Fibroblast of mammary gland (primary cell): ENCODE measurements around the gene ARID3A.

ENCODE experiments used
- DNase-seq: peaks from one replicate; pipeline ENCODE4 v3.0.0-alpha.2; 2010; ENCODE audit warnings: low read depth
- H3K4me3 ChIP-seq: 2 replicates; pipeline ENCODE4 v1.5.1; 2011; ENCODE audit warnings: low read depth, mild to moderate bottlenecking, low read length, moderate library complexity; ENCODE audit not compliant: control insufficient read depth
- TF ChIP-seq, protein P1 (sequence below): conservative IDR thresholded peaks from 2 replicates; pipeline ENCODE4 v1.5.1; 2011; ENCODE audit warnings: low read depth, low read length, inconsistent platforms; ENCODE audit not compliant: control insufficient read depth, insufficient read depth

The ARID3A gene

GRCh38 chr19:1011831-1012333 lies 86.0 kb downstream of the ARID3A start:
- no peak overlapping the region for H3K4me3 ChIP-seq
- TF ChIP-seq, protein P1, sequence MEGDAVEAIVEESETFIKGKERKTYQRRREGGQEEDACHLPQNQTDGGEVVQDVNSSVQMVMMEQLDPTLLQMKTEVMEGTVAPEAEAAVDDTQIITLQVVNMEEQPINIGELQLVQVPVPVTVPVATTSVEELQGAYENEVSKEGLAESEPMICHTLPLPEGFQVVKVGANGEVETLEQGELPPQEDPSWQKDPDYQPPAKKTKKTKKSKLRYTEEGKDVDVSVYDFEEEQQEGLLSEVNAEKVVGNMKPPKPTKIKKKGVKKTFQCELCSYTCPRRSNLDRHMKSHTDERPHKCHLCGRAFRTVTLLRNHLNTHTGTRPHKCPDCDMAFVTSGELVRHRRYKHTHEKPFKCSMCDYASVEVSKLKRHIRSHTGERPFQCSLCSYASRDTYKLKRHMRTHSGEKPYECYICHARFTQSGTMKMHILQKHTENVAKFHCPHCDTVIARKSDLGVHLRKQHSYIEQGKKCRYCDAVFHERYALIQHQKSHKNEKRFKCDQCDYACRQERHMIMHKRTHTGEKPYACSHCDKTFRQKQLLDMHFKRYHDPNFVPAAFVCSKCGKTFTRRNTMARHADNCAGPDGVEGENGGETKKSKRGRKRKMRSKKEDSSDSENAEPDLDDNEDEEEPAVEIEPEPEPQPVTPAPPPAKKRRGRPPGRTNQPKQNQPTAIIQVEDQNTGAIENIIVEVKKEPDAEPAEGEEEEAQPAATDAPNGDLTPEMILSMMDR, result no peak
- DNase-seq, result no peak

- H3K4me3 ChIP-seq, result no peak overlapping the region
- TF ChIP-seq, protein P1, result no peak
- no peak for DNase-seq
Observed at GRCh38 chr19:1012334-1012733, 86.5 kb downstream of the ARID3A start.

DNA sequence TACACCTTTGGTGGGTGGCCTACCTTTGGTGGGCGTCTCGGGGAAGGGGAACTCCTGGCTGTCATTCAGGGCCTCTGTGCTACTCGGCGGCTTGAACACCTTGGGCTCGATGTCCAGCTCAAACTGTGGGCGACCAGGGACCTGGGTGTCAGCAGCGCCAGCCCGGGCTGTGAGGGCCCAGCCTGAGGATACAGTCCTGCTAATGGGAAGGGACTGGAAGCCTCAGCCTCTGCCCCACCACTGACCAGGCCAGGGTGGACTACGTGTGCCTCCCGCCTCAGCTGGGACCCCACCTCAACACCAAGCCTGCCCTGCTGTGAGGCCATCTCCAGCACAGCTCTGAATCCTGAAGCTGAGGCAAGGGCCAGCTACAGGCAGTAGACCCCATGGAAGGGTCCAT lies 87.4 kb downstream of the ARID3A start:
- H3K4me3 ChIP-seq, result no peak overlapping the region
- TF ChIP-seq, protein P1, result no peak
- DNase-seq, result no peak

DNA sequence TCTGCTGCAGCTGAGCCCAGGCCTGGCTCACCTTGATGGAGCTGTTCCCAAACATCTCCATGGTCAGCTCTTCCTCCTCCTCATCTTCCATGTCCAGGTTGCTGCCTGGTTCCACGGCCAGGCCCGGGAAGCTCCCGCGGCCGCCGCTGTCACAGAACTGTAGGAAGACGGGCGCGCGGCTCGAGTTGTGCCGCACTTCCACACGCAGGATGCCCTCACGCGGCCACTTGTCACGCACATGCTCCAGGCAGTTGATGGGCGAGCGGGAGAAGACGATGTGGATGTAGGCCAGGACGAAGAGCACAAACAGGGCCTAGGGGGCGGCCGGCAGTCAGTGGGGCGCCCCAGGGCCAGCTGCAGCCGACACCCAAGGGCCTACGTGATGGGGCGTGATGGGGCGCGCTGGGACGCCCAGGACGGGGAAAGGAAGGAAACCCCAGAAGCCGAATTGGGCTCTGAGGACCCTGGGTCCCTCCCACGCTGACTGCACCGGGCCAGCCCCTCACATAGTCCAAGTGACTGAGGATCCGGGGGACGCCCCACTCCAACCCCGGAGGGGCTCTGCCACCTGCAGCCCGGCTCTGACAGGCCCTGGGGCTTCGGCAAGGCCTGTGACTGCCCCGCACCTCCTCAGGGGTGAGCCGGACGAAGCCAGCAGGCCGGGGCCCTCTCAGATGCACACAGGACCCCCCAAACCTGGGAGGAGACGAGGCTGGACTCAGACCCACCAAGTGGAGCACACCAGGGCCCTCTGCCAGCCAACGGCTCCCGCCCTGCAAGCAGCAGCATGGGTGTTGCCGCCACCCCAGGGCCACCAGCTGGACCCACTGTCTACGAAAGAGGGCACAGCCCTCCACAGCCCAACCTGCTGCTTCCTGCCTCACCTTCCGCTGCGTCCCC lies 88.6 kb downstream of the ARID3A start:
- TF ChIP-seq, protein P1, result no peak
- no peak for DNase-seq
- no peak overlapping the region for H3K4me3 ChIP-seq

DNA sequence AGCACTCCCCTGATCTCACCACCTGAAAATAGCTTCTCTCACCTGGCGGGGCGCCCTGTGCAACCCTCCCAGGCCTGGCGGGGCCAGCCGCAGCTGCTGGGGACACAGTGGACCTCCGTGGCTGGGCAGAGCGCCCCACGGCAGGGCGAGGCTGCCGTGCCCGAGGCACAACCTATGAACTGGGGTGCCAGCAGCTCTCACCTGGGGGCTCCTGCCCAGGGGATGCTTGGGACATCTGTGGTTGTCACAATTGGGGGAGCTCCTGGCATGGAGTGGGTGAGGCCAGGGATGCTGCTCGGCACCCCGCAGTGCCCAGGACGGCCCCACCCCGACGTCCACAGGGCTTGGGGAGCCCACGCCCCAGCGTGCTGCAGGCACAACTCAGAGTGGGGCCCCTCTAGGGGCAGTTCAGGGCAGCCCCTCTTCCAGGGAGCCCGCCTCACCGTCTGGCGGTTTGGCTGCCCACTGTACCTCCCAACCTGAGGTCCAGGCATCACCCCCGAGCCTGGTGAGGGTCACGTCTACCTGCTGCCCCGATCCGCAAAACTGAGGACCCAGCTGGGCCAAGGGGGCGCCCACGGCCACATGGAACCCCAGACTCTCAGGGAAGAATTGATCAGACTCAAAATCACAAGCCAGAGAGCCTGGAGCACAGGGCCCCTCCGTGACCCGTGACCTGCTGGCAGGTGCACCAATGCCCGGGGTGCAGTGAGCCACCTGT lies 89.4 kb downstream of the ARID3A start:
- TF ChIP-seq, protein P1, result no peak
- no peak overlapping the region for H3K4me3 ChIP-seq
- DNase-seq, result no peak

DNA sequence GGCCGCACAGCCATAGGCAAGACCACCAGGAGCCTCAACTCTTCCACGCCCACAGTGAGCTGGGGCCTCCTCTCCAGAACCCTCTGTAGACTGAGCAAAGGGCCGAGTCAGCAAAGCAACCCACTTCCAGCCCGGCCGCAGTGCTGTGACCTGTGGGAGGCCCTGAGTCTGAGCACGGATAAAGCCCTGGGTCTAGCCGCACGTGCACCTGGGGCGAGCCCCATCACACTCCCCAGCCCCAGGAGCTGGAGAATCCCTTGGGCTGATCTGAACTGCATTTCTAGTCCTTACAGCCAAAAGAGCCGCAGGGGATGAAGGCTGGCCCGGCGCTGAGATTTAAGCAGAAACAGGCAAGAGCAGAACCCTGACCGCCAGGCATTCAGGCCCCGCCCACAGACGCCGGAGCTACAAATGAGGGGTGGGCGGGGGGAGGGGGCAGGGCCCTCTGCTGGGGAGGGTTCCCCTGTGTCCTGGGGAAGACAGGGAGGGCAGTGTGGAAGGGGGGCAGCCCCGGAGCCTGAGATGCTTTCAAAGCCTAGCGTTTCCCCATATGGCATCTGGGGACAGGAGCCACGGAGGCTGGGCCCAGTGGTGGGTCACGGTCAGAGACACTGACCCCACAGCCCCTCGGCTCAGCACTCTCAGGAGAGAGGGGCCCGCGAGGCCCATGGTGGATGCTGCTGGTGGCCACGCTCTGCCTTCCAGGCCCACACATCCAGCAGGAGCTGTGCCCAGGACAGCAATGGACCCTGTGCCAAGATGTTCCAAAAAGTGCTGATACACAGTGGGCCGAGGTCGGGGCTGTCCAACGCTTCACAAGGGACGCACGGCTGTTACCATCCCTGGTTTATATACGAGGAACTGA lies 90.2 kb downstream of the ARID3A start:
- TF ChIP-seq, protein P1, result no peak
- no peak overlapping the region for H3K4me3 ChIP-seq
- DNase-seq, result no peak
